ENCODE results near the gene SSR1.
"Not testable (repeated sequence)": the region's sequence is repeated elsewhere in the genome, so short reads cannot be mapped to it uniquely, and the experiment has no call there.

SSR1 gene

GRCh38 chr6:7267466-7268091 lies 45.4 kb downstream of the SSR1 start:
- Histone ChIP-seq H3K27me3 (ENCODE audit: control insufficient read depth, low read length) (no peaks in the 10 kb centered on the region), H3K79me2 (ENCODE audit: control insufficient read depth, low read length) (no peaks in the 10 kb centered on the region), H3K36me3 (ENCODE audit: control insufficient read depth, low read length) (no peaks in the 10 kb centered on the region), H3K27ac (ENCODE audit: low read depth, low read length) (no peak overlapping the region), H3K9me3 (ENCODE audit: control insufficient read depth, insufficient read depth, low read length) (no peaks in the 10 kb centered on the region), H3K4me3 (ENCODE audit: low read length) (no peak overlapping the region), H3K9me2 (replicated peaks; ENCODE audit: control insufficient read depth, low read length) (no peaks in the 10 kb centered on the region), H3K4me1 (ENCODE audit: control insufficient read depth, low read length) (no peaks in the 10 kb centered on the region), H3F3A (ENCODE audit: control insufficient read depth, insufficient read depth) (no peaks in the 10 kb centered on the region), H4K20me1 (ENCODE audit: control insufficient read depth, insufficient read depth, low read depth, low read length) (no peaks in the 10 kb centered on the region), H3K4me2 (ENCODE audit: low read length) (no peak overlapping the region)
- TF ChIP-seq, protein P1, sequence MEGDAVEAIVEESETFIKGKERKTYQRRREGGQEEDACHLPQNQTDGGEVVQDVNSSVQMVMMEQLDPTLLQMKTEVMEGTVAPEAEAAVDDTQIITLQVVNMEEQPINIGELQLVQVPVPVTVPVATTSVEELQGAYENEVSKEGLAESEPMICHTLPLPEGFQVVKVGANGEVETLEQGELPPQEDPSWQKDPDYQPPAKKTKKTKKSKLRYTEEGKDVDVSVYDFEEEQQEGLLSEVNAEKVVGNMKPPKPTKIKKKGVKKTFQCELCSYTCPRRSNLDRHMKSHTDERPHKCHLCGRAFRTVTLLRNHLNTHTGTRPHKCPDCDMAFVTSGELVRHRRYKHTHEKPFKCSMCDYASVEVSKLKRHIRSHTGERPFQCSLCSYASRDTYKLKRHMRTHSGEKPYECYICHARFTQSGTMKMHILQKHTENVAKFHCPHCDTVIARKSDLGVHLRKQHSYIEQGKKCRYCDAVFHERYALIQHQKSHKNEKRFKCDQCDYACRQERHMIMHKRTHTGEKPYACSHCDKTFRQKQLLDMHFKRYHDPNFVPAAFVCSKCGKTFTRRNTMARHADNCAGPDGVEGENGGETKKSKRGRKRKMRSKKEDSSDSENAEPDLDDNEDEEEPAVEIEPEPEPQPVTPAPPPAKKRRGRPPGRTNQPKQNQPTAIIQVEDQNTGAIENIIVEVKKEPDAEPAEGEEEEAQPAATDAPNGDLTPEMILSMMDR (IDR thresholded peaks at IDR 0.05; ENCODE audit: low read depth, low read length, poor library complexity, severe bottlenecking) = no peak

GRCh38 chr6:7267071-7267465 lies 45.9 kb downstream of the SSR1 start:
- H3K27ac ChIP-seq (ENCODE audit: low read depth, low read length) = no peak overlapping the region
- TF ChIP-seq EZH2phosphoT487 (IDR thresholded peaks at IDR 0.05; ENCODE audit: borderline replicate concordance, low read length) = no peak
- TF ChIP-seq, protein P1 (IDR thresholded peaks at IDR 0.05; ENCODE audit: low read depth, low read length, poor library complexity, severe bottlenecking) = no peak

DNA sequence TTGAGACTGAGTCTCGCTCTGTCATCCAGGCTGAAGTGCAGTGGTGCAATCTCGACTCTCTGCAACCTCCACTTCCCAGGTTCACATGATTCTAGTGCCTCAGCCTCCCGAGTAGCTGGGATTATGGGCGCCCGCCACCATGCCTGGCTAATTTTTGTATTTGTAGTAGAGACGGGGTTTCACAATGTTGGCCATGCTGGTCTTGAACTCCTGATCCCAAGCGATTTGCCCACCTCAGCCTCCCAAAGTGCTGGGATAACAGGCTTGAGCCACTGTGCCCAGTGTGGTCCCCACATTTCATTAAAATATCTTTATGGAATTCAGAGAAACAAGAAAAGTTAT lies 47.6 kb downstream of the SSR1 start:
- H4K20me1 ChIP-seq (ENCODE audit: control insufficient read depth, insufficient read depth, low read depth, low read length); H3K9me3 ChIP-seq (ENCODE audit: control insufficient read depth, insufficient read depth, low read length); H3F3A ChIP-seq (ENCODE audit: control insufficient read depth, insufficient read depth); H3K36me3 ChIP-seq (ENCODE audit: control insufficient read depth, low read length); H3K79me2 ChIP-seq (ENCODE audit: control insufficient read depth, low read length); H3K27ac ChIP-seq (ENCODE audit: low read depth, low read length); H3K4me2 ChIP-seq (ENCODE audit: low read length); H3K4me1 ChIP-seq (ENCODE audit: control insufficient read depth, low read length); H3K4me3 ChIP-seq (ENCODE audit: low read length); H3K9me2 ChIP-seq (replicated peaks; ENCODE audit: control insufficient read depth, low read length): not testable (repeated sequence)
- peaks cover 15% of the 10 kb centered on the region for H3K27me3 ChIP-seq (ENCODE audit: control insufficient read depth, low read length)

More at GRCh38 chr6:7267071-7267465, 45.9 kb downstream of the SSR1 start:
- Histone ChIP-seq H3K9me2 (replicated peaks; ENCODE audit: control insufficient read depth, low read length) (no peaks in the 10 kb centered on the region), H3K79me2 (ENCODE audit: control insufficient read depth, low read length) (no peaks in the 10 kb centered on the region), H3F3A (ENCODE audit: control insufficient read depth, insufficient read depth) (no peaks in the 10 kb centered on the region), H3K27me3 (ENCODE audit: control insufficient read depth, low read length) (no peaks in the 10 kb centered on the region), H3K4me1 (ENCODE audit: control insufficient read depth, low read length) (no peaks in the 10 kb centered on the region), H3K4me3 (ENCODE audit: low read length) (no peak overlapping the region), H3K9me3 (ENCODE audit: control insufficient read depth, insufficient read depth, low read length) (no peaks in the 10 kb centered on the region), H3K36me3 (ENCODE audit: control insufficient read depth, low read length) (no peaks in the 10 kb centered on the region), H3K4me2 (ENCODE audit: low read length) (no peak overlapping the region), H4K20me1 (ENCODE audit: control insufficient read depth, insufficient read depth, low read depth, low read length) (no peaks in the 10 kb centered on the region)

DNA sequence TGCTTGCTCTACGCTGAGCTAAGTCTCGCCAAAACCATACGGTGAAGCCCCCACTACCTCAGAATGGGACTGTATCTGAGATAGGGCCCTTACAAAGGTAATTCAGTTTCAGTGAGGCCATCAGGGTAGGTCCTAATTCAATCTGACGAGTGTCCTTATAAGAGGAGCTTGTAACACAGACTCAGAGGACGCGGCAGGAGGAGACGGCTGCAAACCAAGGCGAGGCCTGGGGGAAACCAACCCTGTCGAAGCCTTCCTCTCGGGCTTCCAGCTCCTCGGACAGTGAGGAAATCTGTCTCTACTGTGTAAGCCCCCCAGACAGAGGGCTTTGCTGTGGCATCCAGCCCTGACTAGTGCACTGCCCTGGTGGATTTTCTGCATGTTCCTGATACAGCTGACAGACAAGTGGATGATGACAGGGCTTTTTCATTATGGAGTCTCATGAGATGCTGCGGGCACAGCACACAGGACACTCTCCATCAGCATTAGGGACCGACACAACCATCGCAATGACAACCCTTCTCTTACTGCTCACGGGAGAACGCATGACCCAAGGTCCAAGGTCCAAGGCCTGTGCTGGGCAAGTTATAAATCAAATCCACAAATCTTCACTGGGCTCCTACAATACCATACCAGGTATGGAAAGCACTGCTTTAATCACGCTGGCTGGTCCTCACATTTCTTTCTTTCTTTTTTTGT lies 48.2 kb downstream of the SSR1 start:
- Histone ChIP-seq H3F3A (ENCODE audit: control insufficient read depth, insufficient read depth) (no peaks in the 10 kb centered on the region), H3K4me3 (ENCODE audit: low read length) (no peak overlapping the region), H4K20me1 (ENCODE audit: control insufficient read depth, insufficient read depth, low read depth, low read length) (no peaks in the 10 kb centered on the region), H3K4me1 (ENCODE audit: control insufficient read depth, low read length) (peaks cover 3% of the 10 kb centered on the region; the same call in 1 of the 2 replicates), H3K27me3 (ENCODE audit: control insufficient read depth, low read length) (peaks cover 19% of the 10 kb centered on the region), H3K9me2 (replicated peaks; ENCODE audit: control insufficient read depth, low read length) (no peaks in the 10 kb centered on the region), H3K27ac (ENCODE audit: low read depth, low read length) (no peak overlapping the region), H3K4me2 (ENCODE audit: low read length) (no peak overlapping the region), H3K79me2 (ENCODE audit: control insufficient read depth, low read length) (no peaks in the 10 kb centered on the region), H3K36me3 (ENCODE audit: control insufficient read depth, low read length) (no peaks in the 10 kb centered on the region), H3K9me3 (ENCODE audit: control insufficient read depth, insufficient read depth, low read length) (no peaks in the 10 kb centered on the region)
- TF ChIP-seq EZH2phosphoT487 (IDR thresholded peaks at IDR 0.05; ENCODE audit: borderline replicate concordance, low read length) = no peak
- TF ChIP-seq, protein P1 (IDR thresholded peaks at IDR 0.05; ENCODE audit: low read depth, low read length, poor library complexity, severe bottlenecking) = no peak

All from DOHH2 (cell line).